Gastrocnemius medialis (tissue), 4 donors: ENCODE measurements around the gene RHCE. TPM values are rescaled to one million over a fixed set of nuclear protein-coding genes. Genes with fewer than 3 reads are reported as not detected.
"Not testable (repeated sequence)": the region's sequence is repeated elsewhere in the genome, so short reads cannot be mapped to it uniquely, and the experiment has no call there.

ENCODE experiments used
- ATAC-seq, 2 donors: fragments of 150-250 bp; one replicate each; pipeline ENCODE4 v1.9.1; 2016
- DNase-seq, 2 donors: peaks; one replicate each; pipeline ENCODE4 v3.0.0-alpha.2; 2019
- H3K27ac ChIP-seq, 4 donors: fragments of 200-600 bp; sonication (generic); 1 replicate in 1 of 4; 2 replicates in 3 of 4; pipeline ENCODE4 v1.5.1; 2016 to 2018; ENCODE audit warnings: mild to moderate bottlenecking in 2 of 4, moderate library complexity in 1 of 4
- H3K27me3 ChIP-seq, 3 donors: fragments of 200-600 bp; sonication (generic) in 2 of 3; 1 replicate in 1 of 3; 2 replicates in 2 of 3; pipeline versions ENCODE4 v1.5.1 to v1.6.0; 2016 to 2019; ENCODE audit warnings: mild to moderate bottlenecking in 1 of 3, moderate library complexity in 1 of 3
- H3K36me3 ChIP-seq, 2 donors: fragments of 200-600 bp; sonication (generic) in 1 of 2; one replicate each; pipeline ENCODE4 v1.5.1; 2017 to 2018
- H3K4me1 ChIP-seq, 2 donors: fragments of 200-600 bp; sonication (generic) in 1 of 2; one replicate each; pipeline ENCODE4 v1.5.1; 2016 to 2017; ENCODE audit warnings: mild to moderate bottlenecking in 2 of 2
- H3K4me3 ChIP-seq, 4 donors: fragments of 200-600 bp; sonication (generic) in 3 of 4; 1 replicate in 1 of 4; 2 replicates in 3 of 4; pipeline ENCODE4 v1.5.1; 2016 to 2019; ENCODE audit warnings: mild to moderate bottlenecking in 2 of 4
- H3K9me3 ChIP-seq, 3 donors: fragments of 200-600 bp; sonication (generic) in 2 of 3; 1 replicate in 1 of 3; 2 replicates in 2 of 3; pipeline ENCODE4 v1.5.1; 2016 to 2019
- POLR2A ChIP-seq, 2 donors: fragments of 450-650 bp; IDR thresholded peaks; one replicate each; pipeline ENCODE4 v1.6.1; 2017; ENCODE audit warnings: antibody characterized with exemption in 2 of 2, mild to moderate bottlenecking in 2 of 2, moderate library complexity in 2 of 2
- in situ Hi-C, 4 donors: fragments of 200-750 bp; cut with MboI; loops; one replicate each; pipeline versions ENCODE4 v1.15.0 to v1.8.0; 2017; ENCODE audit warnings: low sequenced_read_pairs in 4 of 4
- intact Hi-C: fragments of 100-400 bp; cut with DNase I; formaldehyde crosslinking; loops from one replicate; pipeline ENCODE4 v1.15.1; 2023; ENCODE audit warnings: low total_unique reads
- total RNA-seq, 4 donors: library from RNA; depleted of rRNA; stranded (reverse); fragments of >200 nt; gene quantifications; one replicate each; pipeline versions ENCODE4 v1.1.0 to v1.2.3, GENCODE V29; 2016
- TF ChIP-seq, protein P1 (sequence below), 5 experiments: fragments of 450-650 bp in 3 of 5; fragments of 200-600 bp in 2 of 5; sonication (generic) in 2 of 5; IDR thresholded peaks in 4 of 5; conservative IDR thresholded peaks in 1 of 5; 1 replicate in 4 of 5; 2 replicates in 1 of 5; pipeline ENCODE4 v1.5.1; 2016 to 2019; ENCODE audit warnings: antibody characterized with exemption in 5 of 5, mild to moderate bottlenecking in 3 of 5, moderate library complexity in 3 of 5

The RHCE gene
- total RNA-seq, 4 donors from 2014 or later: 1.0 to 2.4 TPM; not detected in 2

DNA sequence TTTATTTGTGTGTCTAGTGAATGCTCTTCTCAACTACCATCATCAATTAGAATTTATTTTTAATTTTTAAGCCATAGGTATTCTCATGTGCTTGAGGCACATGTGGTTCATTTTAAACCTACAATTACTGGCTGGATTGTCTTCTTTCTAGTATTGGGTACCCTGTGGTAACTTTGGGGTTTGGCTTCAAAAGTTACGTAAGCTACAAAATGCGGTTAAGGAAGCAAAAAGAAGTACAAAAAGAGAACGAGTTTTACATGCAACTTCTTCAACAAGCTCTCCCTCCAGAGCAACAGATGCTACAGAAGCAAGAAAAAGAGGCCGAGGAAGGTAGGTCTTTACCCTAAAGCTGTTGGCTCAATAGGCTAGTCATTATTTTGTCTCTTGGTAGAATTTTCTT is 35.9 kb upstream of the RHCE start:
- H3K9me3 ChIP-seq: no peaks in the 10 kb centered on the region
- peaks cover 30 to 38% of the 10 kb centered on the region in 2 donors for H3K4me1 ChIP-seq
- in situ Hi-C loops (no loop called here), intact Hi-C loops (no loop called here)
- H3K4me3 ChIP-seq: no peak overlapping the region
- ATAC-seq (no peak), DNase-seq (no peak)
- peak overlapping the region in 2 of 4 donors; percentile 75 to 87 for H3K27ac ChIP-seq
- no peaks in the 10 kb centered on the region for H3K27me3 ChIP-seq
- TF ChIP-seq, protein P1, sequence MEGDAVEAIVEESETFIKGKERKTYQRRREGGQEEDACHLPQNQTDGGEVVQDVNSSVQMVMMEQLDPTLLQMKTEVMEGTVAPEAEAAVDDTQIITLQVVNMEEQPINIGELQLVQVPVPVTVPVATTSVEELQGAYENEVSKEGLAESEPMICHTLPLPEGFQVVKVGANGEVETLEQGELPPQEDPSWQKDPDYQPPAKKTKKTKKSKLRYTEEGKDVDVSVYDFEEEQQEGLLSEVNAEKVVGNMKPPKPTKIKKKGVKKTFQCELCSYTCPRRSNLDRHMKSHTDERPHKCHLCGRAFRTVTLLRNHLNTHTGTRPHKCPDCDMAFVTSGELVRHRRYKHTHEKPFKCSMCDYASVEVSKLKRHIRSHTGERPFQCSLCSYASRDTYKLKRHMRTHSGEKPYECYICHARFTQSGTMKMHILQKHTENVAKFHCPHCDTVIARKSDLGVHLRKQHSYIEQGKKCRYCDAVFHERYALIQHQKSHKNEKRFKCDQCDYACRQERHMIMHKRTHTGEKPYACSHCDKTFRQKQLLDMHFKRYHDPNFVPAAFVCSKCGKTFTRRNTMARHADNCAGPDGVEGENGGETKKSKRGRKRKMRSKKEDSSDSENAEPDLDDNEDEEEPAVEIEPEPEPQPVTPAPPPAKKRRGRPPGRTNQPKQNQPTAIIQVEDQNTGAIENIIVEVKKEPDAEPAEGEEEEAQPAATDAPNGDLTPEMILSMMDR (IDR thresholded peaks at IDR 0.05 in 4 of 5, conservative IDR thresholded peaks at IDR 0.05 in 1 of 5): no peak
- H3K36me3 ChIP-seq: peaks cover 4 to 35% of the 10 kb centered on the region in 2 donors

DNA sequence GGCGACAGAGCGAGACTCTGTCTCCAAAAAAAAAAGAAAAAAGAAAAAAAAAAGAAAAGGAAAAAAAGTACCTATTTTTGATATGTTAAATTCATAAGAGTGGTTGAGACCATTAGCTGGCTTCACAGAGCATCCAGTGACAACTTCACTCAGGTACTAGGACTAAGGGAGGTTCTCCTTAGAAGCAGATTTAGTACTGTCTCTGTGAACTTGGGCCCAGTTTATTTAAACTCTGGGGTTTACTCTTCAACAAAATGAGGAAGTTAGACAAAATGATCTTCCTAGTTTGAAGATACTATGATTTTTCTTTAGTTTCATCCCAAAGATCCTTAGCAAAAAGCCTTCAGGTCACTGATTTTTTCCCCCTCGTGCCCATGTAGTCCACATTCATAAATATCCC is 31.3 kb upstream of the RHCE start:
- intact Hi-C loops: no loop called here
- Histone ChIP-seq H3K36me3 (peaks cover 4 to 53% of the 10 kb centered on the region in 2 donors), H3K4me1 (peaks cover 18% of the 10 kb centered on the region in 2 donors), H3K9me3 (no peaks in the 10 kb centered on the region), H3K27me3 (no peaks in the 10 kb centered on the region), H3K4me3 (no peak overlapping the region), H3K27ac (peak overlapping the region in 1 of 4 donors; percentile 24)
- TF ChIP-seq, protein P1 (IDR thresholded peaks at IDR 0.05 in 4 of 5, conservative IDR thresholded peaks at IDR 0.05 in 1 of 5): no peak
- TF ChIP-seq POLR2A (IDR thresholded peaks at IDR 0.05): no peak
- DNase-seq (no peak), ATAC-seq (no peak)
- in situ Hi-C loops: no loop called here

DNA sequence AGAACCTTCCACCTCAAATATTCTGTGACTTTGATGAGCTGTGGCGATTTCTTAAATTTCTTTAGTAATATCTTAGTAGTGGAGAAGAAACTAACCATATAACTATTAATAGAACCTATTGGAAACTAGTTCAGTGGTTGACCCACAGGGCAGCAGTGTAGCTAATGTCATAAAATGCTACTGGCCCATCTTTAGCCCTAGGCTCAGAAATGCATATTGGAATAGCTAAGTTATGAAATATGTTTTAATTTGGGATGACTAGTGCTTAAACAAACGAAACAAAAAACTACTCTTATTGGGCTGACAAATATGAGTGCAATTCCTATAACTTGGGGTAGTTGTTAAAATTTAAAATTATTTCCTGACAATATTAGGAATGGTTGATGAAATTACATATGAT is 30.3 kb upstream of the RHCE start:
- intact Hi-C loops (no loop called here), in situ Hi-C loops (no loop called here)
- no peaks in the 10 kb centered on the region for H3K9me3 ChIP-seq
- peaks cover 0 to 45% of the 10 kb centered on the region in 2 donors for H3K36me3 ChIP-seq
- TF ChIP-seq, protein P1 (IDR thresholded peaks at IDR 0.05 in 4 of 5, conservative IDR thresholded peaks at IDR 0.05 in 1 of 5): no peak
- TF ChIP-seq POLR2A (IDR thresholded peaks at IDR 0.05): no peak
- H3K27me3 ChIP-seq: no peaks in the 10 kb centered on the region
- H3K27ac ChIP-seq: peak overlapping the region; percentile 7 to 52 (median 24)
- DNase-seq (no peak), ATAC-seq (no peak)
- peaks cover 24 to 25% of the 10 kb centered on the region in 2 donors for H3K4me1 ChIP-seq
- no peak overlapping the region for H3K4me3 ChIP-seq

DNA sequence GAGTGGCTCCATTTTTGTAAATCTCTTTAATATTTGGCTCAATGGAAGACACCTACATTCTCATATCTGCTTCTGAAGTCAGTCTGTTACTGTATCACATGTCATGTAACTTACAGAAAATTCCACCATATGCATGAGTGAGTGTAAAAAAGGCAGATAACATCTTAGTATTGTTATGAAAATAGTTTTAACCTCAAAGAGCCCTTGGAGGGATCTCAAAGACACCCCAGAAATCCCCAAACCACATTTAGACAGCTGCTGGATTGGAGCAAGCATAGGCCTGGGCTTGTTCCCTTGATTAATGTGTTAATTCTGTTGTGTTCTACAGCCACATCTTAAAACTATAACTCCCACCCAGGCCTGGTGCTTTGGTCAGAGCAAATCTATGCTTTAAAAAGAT is 26.9 kb upstream of the RHCE start:
- no peak overlapping the region for H3K27ac ChIP-seq
- ATAC-seq (no peak), DNase-seq (no peak)
- no peaks in the 10 kb centered on the region for H3K9me3 ChIP-seq
- no peak for TF ChIP-seq POLR2A (IDR thresholded peaks at IDR 0.05)
- no peaks in the 10 kb centered on the region for H3K27me3 ChIP-seq
- peaks cover 37 to 51% of the 10 kb centered on the region in 2 donors for H3K4me1 ChIP-seq
- in situ Hi-C loops (no loop called here), intact Hi-C loops (no loop called here)
- peaks cover 0 to 32% of the 10 kb centered on the region in 2 donors for H3K36me3 ChIP-seq
- no peak overlapping the region for H3K4me3 ChIP-seq

DNA sequence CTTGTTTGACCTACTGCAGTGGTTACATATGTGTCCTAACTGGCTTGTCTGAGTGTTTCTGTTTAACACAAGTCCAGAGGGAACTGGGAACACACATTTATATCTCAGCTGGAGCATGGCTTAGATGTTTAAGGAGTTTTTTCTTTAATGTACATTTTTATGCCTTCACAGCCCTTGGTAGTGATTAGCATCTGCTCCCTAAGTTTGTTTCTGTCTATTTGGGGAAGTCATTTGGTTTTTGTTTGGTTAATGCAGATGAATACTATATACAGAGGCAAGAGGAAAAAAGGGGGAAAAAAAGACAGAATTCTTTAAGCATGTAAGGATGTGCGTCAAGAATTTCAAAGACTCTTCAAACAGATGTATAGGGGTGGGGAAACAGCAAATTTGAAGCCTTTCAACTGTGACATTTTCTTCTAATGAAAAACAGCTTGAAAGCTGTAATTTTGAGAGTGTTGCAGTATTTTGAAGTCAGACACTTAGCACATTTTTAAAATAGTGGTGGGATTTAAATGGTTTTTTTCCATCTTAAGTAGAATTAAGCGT is 25.4 kb upstream of the RHCE start:
- H3K4me1 ChIP-seq: peaks cover 47 to 64% of the 10 kb centered on the region in 2 donors
- no peaks in the 10 kb centered on the region for H3K9me3 ChIP-seq
- in situ Hi-C loops (no loop called here), intact Hi-C loops (no loop called here)
- ATAC-seq (no peak), DNase-seq (no peak)
- H3K4me3 ChIP-seq: no peak overlapping the region
- H3K36me3 ChIP-seq: peaks cover 0 to 32% of the 10 kb centered on the region in 2 donors
- no peaks in the 10 kb centered on the region for H3K27me3 ChIP-seq
- H3K27ac ChIP-seq: no peak overlapping the region
- no peak for TF ChIP-seq POLR2A (IDR thresholded peaks at IDR 0.05)
- TF ChIP-seq, protein P1 (IDR thresholded peaks at IDR 0.05 in 4 of 5, conservative IDR thresholded peaks at IDR 0.05 in 1 of 5): no peak

DNA sequence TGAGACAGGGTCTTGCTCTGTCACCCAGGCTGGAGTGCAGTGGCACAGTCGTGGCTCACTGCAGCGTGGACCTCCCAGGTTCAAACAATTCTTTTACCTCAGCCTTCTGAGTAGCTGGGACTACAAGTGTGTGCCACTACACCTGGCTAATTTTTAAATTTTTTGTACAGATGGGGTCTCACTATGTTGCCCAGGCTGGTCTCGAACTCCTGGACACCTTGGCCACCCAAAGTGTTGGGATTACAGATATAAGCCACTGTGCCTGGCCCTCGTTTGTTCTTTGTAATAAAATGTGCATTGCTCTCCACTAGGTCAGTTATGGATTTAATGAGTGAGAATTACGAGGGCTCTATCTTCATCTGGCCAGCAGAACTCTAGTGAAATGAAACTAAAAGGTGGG is 24.0 kb upstream of the RHCE start:
- DNase-seq, H3K27me3 ChIP-seq, H3K9me3 ChIP-seq, in situ Hi-C loops, H3K4me3 ChIP-seq, ATAC-seq, intact Hi-C loops: not testable (repeated sequence)
- peak overlapping the region in 1 of 4 donors; percentile 10 for H3K27ac ChIP-seq
- H3K4me1 ChIP-seq: peaks cover 43 to 62% of the 10 kb centered on the region in 2 donors
- peaks cover 0 to 28% of the 10 kb centered on the region in 2 donors for H3K36me3 ChIP-seq
